B cell (primary cell): ENCODE measurements around the gene TLDC2. TPM values are rescaled to one million over a fixed set of nuclear protein-coding genes. Genes with fewer than 3 reads are reported as not detected.

Experiments
- ATAC-seq: fragments of 200-7000 bp; cut with Tn5 transposase; one replicate; pipeline ENCODE4 v1.10.0; 2021; ENCODE audit warnings: low read depth, mild to moderate bottlenecking, moderate number of reproducible peaks, moderate library complexity
- CTCF ChIA-PET: fragments of 350-600 bp; sonication (Branson Sonifier 250); formaldehyde crosslinking; loops from one replicate; lab custom pipeline; 2021; ENCODE audit warnings: antibody characterized with exemption, inconsistent platforms; lab: Charles Lee
- POLR2A ChIA-PET: fragments of 350-600 bp; sonication (Branson Sonifier 250); formaldehyde crosslinking; loops from one replicate; lab custom pipeline; 2021; ENCODE audit warnings: antibody characterized with exemption; lab: Charles Lee
- DNase-seq: peaks from one replicate; pipeline ENCODE4 v3.0.0; 2013
- H2AFZ ChIP-seq: 2 replicates; pipeline ENCODE4 v1.6.1; 2012; ENCODE audit warnings: mild to moderate bottlenecking, low read depth, low read length; ENCODE audit not compliant: insufficient read depth, poor library complexity, severe bottlenecking
- H3K27ac ChIP-seq, 2 donors: 1 replicate in 1 of 2; 2 replicates in 1 of 2; pipeline ENCODE4 v1.5.1; 2012 to 2013; ENCODE audit warnings: low read length in 2 of 2, mild to moderate bottlenecking in 2 of 2, moderate library complexity in 1 of 2
- H3K27me3 ChIP-seq, 4 experiments: fragments of 200-600 bp in 1 of 4; sonication (generic) in 1 of 4; replicated peaks in 1 of 4; 1 replicate in 2 of 4; 2 replicates in 2 of 4; pipeline versions ENCODE4 v1.6.1 to v1.7.0; 2013 to 2016; ENCODE audit warnings: low read length in 3 of 4, mild to moderate bottlenecking in 2 of 4, mixed read lengths in 1 of 4, moderate library complexity in 1 of 4; ENCODE audit not compliant: insufficient read depth in 4 of 4, control insufficient read depth in 3 of 4; ENCODE audit errors: control extremely low read depth in 1 of 4
- H3K36me3 ChIP-seq, 2 experiments: replicated peaks in 1 of 2; 1 replicate in 1 of 2; 2 replicates in 1 of 2; pipeline versions ENCODE4 v1.6.1 to v1.7.1; 2013; ENCODE audit warnings: low read length in 1 of 2; ENCODE audit not compliant: insufficient read depth in 2 of 2, control insufficient read depth in 1 of 2; ENCODE audit errors: control extremely low read depth in 1 of 2, extremely low read depth in 1 of 2
- H3K4me1 ChIP-seq, 2 donors: fragments of 200-600 bp in 1 of 2; sonication (generic) in 1 of 2; 1 replicate in 1 of 2; 2 replicates in 1 of 2; pipeline versions ENCODE4 v1.5.1 to v1.6.1; 2013 to 2017; ENCODE audit warnings: low read length in 2 of 2; ENCODE audit not compliant: control insufficient read depth in 2 of 2, insufficient read depth in 2 of 2
- H3K4me2 ChIP-seq: replicated peaks from 2 replicates; pipeline ENCODE3; 2012; ENCODE audit warnings: mild to moderate bottlenecking, low read depth, low read length; ENCODE audit not compliant: poor library complexity, severe bottlenecking
- H3K4me3 ChIP-seq, 5 experiments: fragments of 200-600 bp in 1 of 5; sonication (generic) in 1 of 5; 1 replicate in 3 of 5; 2 replicates in 2 of 5; pipeline versions ENCODE4 v1.5.1 to v1.7.0; 2011 to 2016; ENCODE audit warnings: low read length in 4 of 5, mild to moderate bottlenecking in 4 of 5, low read depth in 2 of 5, control low read depth in 1 of 5, moderate library complexity in 1 of 5; ENCODE audit not compliant: insufficient read depth in 1 of 5; ENCODE audit errors: control extremely low read depth in 1 of 5, extremely low read depth in 1 of 5
- H3K79me2 ChIP-seq: fragments of 200-600 bp; sonication (generic); one replicate; pipeline ENCODE4 v1.6.0; 2016; ENCODE audit warnings: low read length; ENCODE audit not compliant: control insufficient read depth, insufficient read depth
- H3K9ac ChIP-seq: fragments of 200-600 bp; sonication (generic); 2 replicates; pipeline ENCODE4 v1.6.1; 2017; ENCODE audit warnings: mild to moderate bottlenecking, low read length, moderate library complexity
- H3K9me3 ChIP-seq, 3 donors: one replicate each; pipeline versions ENCODE4 v1.6.1 to v1.7.1; 2013; ENCODE audit warnings: low read length in 2 of 3; ENCODE audit not compliant: control insufficient read depth in 2 of 3, insufficient read depth in 1 of 3; ENCODE audit errors: control extremely low read depth in 1 of 3
- H4K20me1 ChIP-seq: 2 replicates; pipeline ENCODE4 v1.6.0; 2012; ENCODE audit warnings: mild to moderate bottlenecking, low read length; ENCODE audit not compliant: insufficient read depth, control insufficient read depth, poor library complexity, severe bottlenecking
- H3K27ac Mint-ChIP-seq: one replicate; pipeline ENCODE4 v1.8.0; 2021; ENCODE audit warnings: mixed read lengths
- H3K27me3 Mint-ChIP-seq: one replicate; pipeline ENCODE4 v1.8.0; 2021; ENCODE audit warnings: mixed read lengths
- H3K4me1 Mint-ChIP-seq: one replicate; pipeline ENCODE4 v1.8.0; 2021; ENCODE audit warnings: mixed read lengths
- H3K4me3 Mint-ChIP-seq: one replicate; pipeline ENCODE4 v1.8.0; 2021; ENCODE audit warnings: mixed read lengths
- H3K9me3 Mint-ChIP-seq: one replicate; pipeline ENCODE4 v1.8.0; 2022; ENCODE audit warnings: mixed read lengths; ENCODE audit not compliant: insufficient read depth
- CTCF ChIP-seq: fragments of 200-600 bp; IDR thresholded peaks from one replicate; pipeline ENCODE4 v1.8.0; 2022; ENCODE audit warnings: antibody characterized with exemption, mild to moderate bottlenecking
- EZH2 ChIP-seq: IDR thresholded peaks from 2 replicates; pipeline ENCODE4 v1.6.1; 2012; ENCODE audit warnings: borderline replicate concordance, low read depth, mild to moderate bottlenecking, moderate library complexity, low read length; ENCODE audit not compliant: insufficient read depth, poor library complexity, severe bottlenecking
- WGBS: methylation state at CpG from one replicate; pipeline ENCODE4 v1.1.5; 2013; ENCODE audit warnings: missing lambda C conversion rate; ENCODE audit not compliant: insufficient coverage; 5-methylcytosine and 5-hydroxymethylcytosine counted together
- intact Hi-C: fragments of 100-400 bp; cut with micrococcal nuclease; formaldehyde crosslinking; loops from one replicate; pipeline ENCODE4 v1.10.0; 2022
- polyA plus RNA-seq: library from polyadenylated mRNA; depleted of rRNA; stranded (reverse); fragments of >200 nt; gene quantifications from 2 replicates; pipeline ENCODE4 v1.2.3, GENCODE V29; 2012
- total RNA-seq, 2 donors: library from RNA; stranded (reverse); fragments of 120-200 nt in 1 of 2; gene quantifications; 1 replicate in 1 of 2; 2 replicates in 1 of 2; pipeline versions ENCODE4 v1.2.3 to v1.2.4, GENCODE V29; 2013 to 2022

The TLDC2 gene
- total and polyA plus RNA-seq, 2 donors (not counting 1 experiment from before 2014, with no cell fraction given): 0.13 TPM; not detected in 1

GRCh38 chr20:36850759-36851158 lies 25.2 kb upstream of the TLDC2 start:
- Histone ChIP-seq H4K20me1 (peaks cover 4% of the 10 kb centered on the region), H3K4me3 (no peak overlapping the region), H3K27ac (peak overlapping the region in 1 of 2 donors; percentile 24), H3K4me2 (no peak overlapping the region), H3K4me1 (peaks cover 52 to 63% of the 10 kb centered on the region in 2 donors), H3K36me3 (no peaks in the 10 kb centered on the region), H2AFZ (no peak overlapping the region), H3K9me3 (peaks cover 0 to 6% (median 0%) of the 10 kb centered on the region in 3 donors), H3K9ac (no peak overlapping the region), H3K27me3 (no peaks in the 10 kb centered on the region), H3K79me2 (peaks cover 96% of the 10 kb centered on the region)
- no peaks in the 10 kb centered on the region for H3K27me3 Mint-ChIP-seq
- ChIA-PET CTCF (interaction anchor here (1.3 kb wide), 1 partner anchor 14 kb away, joined by 3 read pairs; no protein-coding TSS in a partner anchor), POLR2A (interaction anchor here (0.6 kb wide), 1 partner anchor 1250 kb away, joined by 4 read pairs; no protein-coding TSS in a partner anchor)
- peaks cover 67% of the 10 kb centered on the region for H3K4me1 Mint-ChIP-seq
- ATAC-seq: no peak
- TF ChIP-seq EZH2 (no peak), CTCF (no peak)
- intact Hi-C loops: loop anchor here (2.0 kb wide), 1 partner anchor 14 kb away; no protein-coding TSS in a partner anchor
- 79% methylated on average over 2 of the region's 6 CpGs for WGBS
- peak overlapping the region; percentile 74 for H3K27ac Mint-ChIP-seq
- peak overlapping the region; percentile 35 for H3K4me3 Mint-ChIP-seq
- DNase-seq: no peak
- no peaks in the 10 kb centered on the region for H3K9me3 Mint-ChIP-seq

GRCh38 chr20:36851490-36851889 lies 24.4 kb upstream of the TLDC2 start:
- DNase-seq (no peak), ATAC-seq (no peak)
- intact Hi-C loops: loop anchor here (2.0 kb wide), 1 partner anchor 15 kb away; no protein-coding TSS in a partner anchor
- H3K9me3 ChIP-seq: peaks cover 0 to 2% (median 0%) of the 10 kb centered on the region in 3 donors
- Mint-ChIP-seq H3K27me3 (no peaks in the 10 kb centered on the region), H3K27ac (peak overlapping the region; percentile 89), H3K4me3 (peak overlapping the region; percentile 5), H3K4me1 (peaks cover 67% of the 10 kb centered on the region), H3K9me3 (no peaks in the 10 kb centered on the region)
- H3K4me1 ChIP-seq: peaks cover 50 to 60% of the 10 kb centered on the region in 2 donors
- peak overlapping the region; percentile 54 for H3K4me2 ChIP-seq
- no CpG with 5 or more reads among the region's 2 CpGs for WGBS
- peaks cover 11% of the 10 kb centered on the region for H4K20me1 ChIP-seq
- H3K9ac ChIP-seq: no peak overlapping the region
- ChIA-PET CTCF (interaction anchor here (1.1 to 1.7 kb wide), 3 partner anchors 13 to 78 kb away, joined by 3 to 5 read pairs (median 3); partner anchors contain the start of gene DSN1), POLR2A (no interaction called here)
- H3K27ac ChIP-seq: peak overlapping the region; percentile 59 to 73
- peaks cover 97% of the 10 kb centered on the region for H3K79me2 ChIP-seq
- H3K27me3 ChIP-seq: no peaks in the 10 kb centered on the region
- TF ChIP-seq CTCF: no peak
- no peak for TF ChIP-seq EZH2
- peak overlapping the region; percentile 38 for H2AFZ ChIP-seq
- no peaks in the 10 kb centered on the region for H3K36me3 ChIP-seq
- no peak overlapping the region for H3K4me3 ChIP-seq
